ENCODE measurements around the gene USP54.
"Not testable (repeated sequence)": the region's sequence is repeated elsewhere in the genome, so short reads cannot be mapped to it uniquely, and the experiment has no call there.

USP54 gene, protein sequence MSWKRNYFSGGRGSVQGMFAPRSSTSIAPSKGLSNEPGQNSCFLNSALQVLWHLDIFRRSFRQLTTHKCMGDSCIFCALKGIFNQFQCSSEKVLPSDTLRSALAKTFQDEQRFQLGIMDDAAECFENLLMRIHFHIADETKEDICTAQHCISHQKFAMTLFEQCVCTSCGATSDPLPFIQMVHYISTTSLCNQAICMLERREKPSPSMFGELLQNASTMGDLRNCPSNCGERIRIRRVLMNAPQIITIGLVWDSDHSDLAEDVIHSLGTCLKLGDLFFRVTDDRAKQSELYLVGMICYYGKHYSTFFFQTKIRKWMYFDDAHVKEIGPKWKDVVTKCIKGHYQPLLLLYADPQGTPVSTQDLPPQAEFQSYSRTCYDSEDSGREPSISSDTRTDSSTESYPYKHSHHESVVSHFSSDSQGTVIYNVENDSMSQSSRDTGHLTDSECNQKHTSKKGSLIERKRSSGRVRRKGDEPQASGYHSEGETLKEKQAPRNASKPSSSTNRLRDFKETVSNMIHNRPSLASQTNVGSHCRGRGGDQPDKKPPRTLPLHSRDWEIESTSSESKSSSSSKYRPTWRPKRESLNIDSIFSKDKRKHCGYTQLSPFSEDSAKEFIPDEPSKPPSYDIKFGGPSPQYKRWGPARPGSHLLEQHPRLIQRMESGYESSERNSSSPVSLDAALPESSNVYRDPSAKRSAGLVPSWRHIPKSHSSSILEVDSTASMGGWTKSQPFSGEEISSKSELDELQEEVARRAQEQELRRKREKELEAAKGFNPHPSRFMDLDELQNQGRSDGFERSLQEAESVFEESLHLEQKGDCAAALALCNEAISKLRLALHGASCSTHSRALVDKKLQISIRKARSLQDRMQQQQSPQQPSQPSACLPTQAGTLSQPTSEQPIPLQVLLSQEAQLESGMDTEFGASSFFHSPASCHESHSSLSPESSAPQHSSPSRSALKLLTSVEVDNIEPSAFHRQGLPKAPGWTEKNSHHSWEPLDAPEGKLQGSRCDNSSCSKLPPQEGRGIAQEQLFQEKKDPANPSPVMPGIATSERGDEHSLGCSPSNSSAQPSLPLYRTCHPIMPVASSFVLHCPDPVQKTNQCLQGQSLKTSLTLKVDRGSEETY (N-terminal part only)

DNA sequence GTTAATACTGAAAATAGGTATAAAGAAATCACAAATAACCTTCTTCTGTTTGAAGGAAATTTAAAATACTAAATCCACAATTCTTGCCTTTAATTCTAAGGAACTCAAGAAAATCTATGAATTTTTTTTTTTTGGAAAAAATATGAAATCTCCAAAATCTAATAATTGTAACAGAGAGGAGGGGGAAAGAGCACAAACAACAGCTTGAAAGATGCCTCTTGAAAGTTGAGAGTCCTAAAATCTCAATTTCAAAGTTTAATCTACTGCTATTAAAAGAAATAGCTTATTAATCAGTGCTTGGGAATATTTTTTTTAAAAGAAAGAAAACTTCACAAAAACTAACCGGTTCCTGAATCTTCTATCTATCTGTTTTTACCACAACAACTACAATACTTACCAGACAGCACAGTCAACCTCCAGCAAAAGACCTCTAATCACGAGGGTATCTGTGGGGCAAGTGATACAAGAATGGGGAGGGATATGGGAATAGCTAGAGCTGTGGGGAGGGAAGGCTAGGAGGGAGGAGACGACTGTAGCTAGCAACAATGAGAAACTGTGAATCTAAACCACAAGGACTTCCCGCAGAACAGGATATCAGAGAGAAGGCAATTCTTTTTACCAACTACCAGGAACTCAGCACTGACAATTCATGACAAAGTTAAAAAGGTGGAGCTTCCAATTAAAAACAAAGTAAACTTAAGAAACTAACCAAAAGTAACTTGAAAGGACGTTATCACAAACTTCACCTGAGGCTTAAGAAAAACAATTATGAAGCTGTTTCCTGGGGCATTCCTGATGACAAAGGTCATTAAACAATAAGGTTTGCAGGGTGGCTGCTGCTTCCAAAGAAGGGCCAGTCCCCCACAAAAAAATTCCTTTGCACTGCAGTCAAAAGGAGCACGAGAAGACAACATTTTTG is at the start of gene USP54:
Gene USP54 (minus strand): TSS at position 462 of the 919 bp plus-strand sequence. CDS start 15,684 bp downstream, outside the sequence.
- no peak for DNase-seq

GRCh38 chr10:73639286-73639685 is 48.1 kb upstream of the USP54 start:
- DNase-seq: no peak

GRCh38 chr10:73635781-73636180 is 44.6 kb upstream of the USP54 start:
- DNase-seq: no peak

- no peak for DNase-seq
Measured at GRCh38 chr10:73634421-73634820, 43.3 kb upstream of the USP54 start.

DNA sequence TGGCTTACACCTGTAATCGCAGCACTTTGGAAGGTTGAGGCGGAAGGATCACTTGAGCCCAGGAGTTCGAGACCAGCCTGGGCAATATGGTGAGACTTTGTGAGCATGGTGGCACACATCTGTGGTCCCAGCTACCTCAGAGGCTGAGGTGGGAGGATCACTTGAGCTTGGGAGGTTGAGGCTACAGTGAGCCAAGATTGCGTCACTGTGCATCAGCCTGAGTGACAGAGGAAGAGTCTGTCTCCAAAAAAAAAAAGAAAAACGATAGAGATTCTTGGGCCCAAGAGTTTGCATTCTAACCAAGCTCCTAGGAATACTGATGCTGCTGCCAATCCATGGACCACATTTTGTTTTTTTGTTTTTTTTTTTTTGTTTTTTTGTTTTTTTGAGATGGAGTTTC is 38.0 kb upstream of the USP54 start:
- no peak for DNase-seq

- no peak for DNase-seq
Measured at GRCh38 chr10:73628405-73628804, 37.3 kb upstream of the USP54 start.

DNA sequence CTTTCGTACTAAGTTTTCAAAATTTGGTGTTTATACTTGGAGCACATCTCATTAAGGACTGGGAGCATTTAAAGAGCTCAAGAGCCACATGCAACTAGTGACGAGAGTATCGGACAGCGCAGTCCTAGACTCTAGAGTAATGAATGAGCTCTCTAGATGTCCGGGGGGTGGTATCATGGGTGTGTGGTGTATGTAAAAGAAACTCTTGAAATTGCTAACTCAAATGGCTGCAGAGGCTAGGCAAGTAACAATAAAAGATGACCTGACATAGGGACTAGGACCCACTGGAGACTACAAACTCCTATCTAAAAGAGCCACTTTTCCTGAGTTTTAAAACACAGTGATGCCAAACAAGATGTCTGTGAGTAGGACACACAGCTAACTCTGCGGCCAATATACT is 36.2 kb upstream of the USP54 start:
- no peak for DNase-seq

GRCh38 chr10:73625884-73626752 is 35.0 kb upstream of the USP54 start:
- DNase-seq: peak; percentile 86

- DNase-seq: no peak
Measured at GRCh38 chr10:73625004-73625883, 34.1 kb upstream of the USP54 start.

DNA sequence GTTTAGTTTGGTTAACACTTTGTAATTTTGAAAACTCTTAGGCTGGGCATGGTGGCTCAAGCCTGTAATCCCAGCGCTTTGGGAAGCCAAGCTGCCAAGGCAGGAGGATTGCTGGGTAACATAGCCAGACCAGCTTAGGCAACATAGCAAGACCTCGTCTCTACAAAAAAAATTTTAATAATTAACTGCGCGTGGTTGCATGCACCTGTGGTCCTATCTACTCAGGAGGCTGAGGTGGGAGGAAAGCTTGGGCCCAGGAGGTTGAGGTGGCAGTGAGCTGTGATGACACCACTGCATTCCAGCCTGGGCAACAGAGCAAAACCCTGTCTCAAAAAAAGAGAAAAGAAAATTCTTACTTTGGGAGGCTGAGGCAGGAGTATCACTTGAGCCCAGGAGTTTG is 31.9 kb upstream of the USP54 start:
- no peak for DNase-seq

GRCh38 chr10:73620974-73621373 is 29.8 kb upstream of the USP54 start:
- not testable (repeated sequence) for DNase-seq

GRCh38 chr10:73617143-73617542 is 26.0 kb upstream of the USP54 start:
- DNase-seq: not testable (repeated sequence)

GRCh38 chr10:73614720-73615119 is 23.6 kb upstream of the USP54 start:
- no peak for DNase-seq

DNA sequence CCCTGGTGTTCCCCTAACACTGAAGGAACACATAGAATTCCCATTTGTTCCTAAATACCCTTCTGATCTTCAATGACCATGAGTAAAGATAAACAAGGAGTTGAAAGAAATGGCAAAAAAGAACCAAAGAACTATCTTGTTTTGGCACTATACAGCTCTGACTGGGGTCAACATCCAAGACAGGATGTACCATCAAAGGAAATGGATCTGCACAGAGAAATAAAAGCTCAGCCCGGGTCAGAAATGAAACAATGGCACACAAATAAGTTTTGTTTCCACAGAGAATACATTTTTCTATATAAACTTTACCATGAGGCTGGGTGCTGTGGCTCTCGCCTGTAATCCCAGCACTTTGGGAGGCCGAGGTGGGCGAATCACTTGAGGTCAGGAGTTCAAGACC is 18.0 kb upstream of the USP54 start:
- DNase-seq: no peak

DNA sequence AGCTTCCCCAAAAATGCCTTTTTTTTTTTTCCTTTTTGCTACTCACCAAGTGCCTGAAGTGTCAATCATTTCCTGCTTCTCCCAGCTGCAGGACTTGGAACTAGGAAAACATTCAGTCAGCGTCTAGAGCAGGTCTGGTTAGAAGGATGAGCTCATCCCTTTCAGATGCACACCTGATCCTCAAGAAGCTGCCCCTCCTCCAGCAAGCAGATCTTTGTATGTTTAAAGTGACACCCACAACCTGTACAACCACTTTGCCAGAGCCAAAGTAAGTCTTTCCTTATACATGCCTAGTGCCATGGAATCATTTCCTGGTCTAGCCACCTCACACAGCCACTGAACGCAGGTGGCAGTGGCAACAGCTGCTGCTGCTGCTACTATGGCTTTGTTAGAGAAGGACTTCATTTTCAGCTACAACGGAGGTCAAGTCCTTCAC is 10.4 kb upstream of the USP54 start:
- DNase-seq: no peak

- DNase-seq: no peak
Measured at GRCh38 chr10:73597346-73597745, 6.2 kb upstream of the USP54 start.

DNA sequence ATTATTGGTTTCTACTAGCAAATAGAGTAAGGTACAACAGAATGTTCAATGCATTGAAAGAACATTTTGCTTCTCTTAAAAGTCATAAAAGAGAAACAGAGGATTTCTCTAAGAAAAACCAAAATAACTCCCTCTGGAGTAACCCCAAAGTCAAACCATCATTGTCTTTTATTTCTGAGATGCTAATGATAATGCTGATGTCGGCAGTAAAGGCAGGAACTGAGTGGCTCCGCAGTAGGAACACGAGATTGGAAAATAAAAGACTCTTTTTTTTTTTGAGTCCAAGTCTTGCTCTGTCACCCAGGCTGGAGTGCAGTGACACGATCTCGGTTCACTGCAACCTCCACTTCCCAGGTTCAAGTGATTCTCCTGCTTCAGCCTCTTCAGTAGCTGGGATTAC is 2.7 kb upstream of the USP54 start:
- DNase-seq: no peak

- DNase-seq: no peak
Measured at GRCh38 chr10:73593110-73593509, 2.0 kb upstream of the USP54 start.

DNA sequence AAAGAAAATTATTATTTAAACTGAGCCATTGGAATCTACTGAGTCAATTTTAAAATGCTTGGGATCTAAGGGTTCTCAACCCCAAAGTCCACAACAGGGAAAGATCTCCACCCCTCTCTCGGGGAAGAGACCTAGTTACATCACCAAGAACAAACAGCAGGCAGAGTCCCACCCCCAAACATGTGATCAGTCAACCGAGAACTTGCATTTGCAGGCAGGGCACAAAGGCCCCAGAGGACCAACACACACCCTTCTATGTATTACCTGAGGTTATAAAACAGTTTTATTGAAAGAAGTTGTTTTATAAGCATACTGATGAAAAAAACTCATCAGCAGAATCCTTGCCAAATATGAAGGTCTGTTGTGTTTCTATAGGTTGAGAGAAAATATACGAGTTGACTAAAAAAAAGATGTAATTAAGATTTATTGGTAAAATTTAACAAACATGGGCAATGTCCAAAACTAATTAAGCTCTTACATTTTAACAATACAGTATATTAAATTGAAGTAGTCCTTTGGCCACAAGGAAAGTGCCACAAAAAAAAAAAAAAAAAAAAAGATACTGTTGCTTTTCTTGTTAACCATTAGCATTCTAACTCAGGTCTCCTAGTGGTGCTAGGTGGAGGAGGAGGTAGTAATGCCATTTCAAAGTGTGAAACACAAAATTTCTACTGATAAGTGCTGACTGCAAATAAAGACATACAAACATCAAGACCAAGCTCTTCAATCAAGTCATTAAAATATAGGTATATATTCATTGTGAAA is 975 bp upstream of the USP54 start:
- DNase-seq: no peak

Data from NCI-H748 treated with DMSO at 0.1 percent for 48 hours (cell line).